Nephron (organoid): ENCODE results near the gene C20orf204.

Experiments used
- H3K27ac Mint-ChIP-seq, 3 experiments: 2 replicates each; pipeline ENCODE4 v1.8.0; 2020; ENCODE audit warnings: mixed read lengths in 3 of 3, mild to moderate bottlenecking in 2 of 3, moderate library complexity in 1 of 3
- H3K27me3 Mint-ChIP-seq: 2 replicates; pipeline ENCODE4 v1.8.0; 2021; ENCODE audit warnings: low read depth, mild to moderate bottlenecking, moderate library complexity, mixed read lengths
- H3K36me3 Mint-ChIP-seq: 2 replicates; pipeline ENCODE4 v1.8.0; 2020; ENCODE audit warnings: low read depth, mixed read lengths
- H3K4me1 Mint-ChIP-seq: 2 replicates; pipeline ENCODE4 v1.8.0; 2020; ENCODE audit warnings: mixed read lengths
- H3K4me3 Mint-ChIP-seq, 3 experiments: 2 replicates each; pipeline ENCODE4 v1.8.0; 2020; ENCODE audit warnings: mild to moderate bottlenecking in 3 of 3, mixed read lengths in 3 of 3, moderate library complexity in 2 of 3
- H3K9me3 Mint-ChIP-seq: 2 replicates; pipeline ENCODE4 v1.8.0; 2020; ENCODE audit warnings: mixed read lengths
- TF ChIP-seq, protein P1 (sequence below), 3 experiments: fragments of 200-600 bp; sonication (generic); IDR thresholded peaks; one replicate each; pipeline ENCODE4 v1.5.0; 2021; ENCODE audit warnings: antibody characterized with exemption in 3 of 3; ENCODE audit not compliant: unreplicated experiment in 3 of 3

The C20orf204 gene

GRCh38 chr20:64069614-64070243 lies 33.7 kb downstream of the C20orf204 start:
- Mint-ChIP-seq H3K9me3 (no peaks in the 10 kb centered on the region), H3K4me1 (no peaks in the 10 kb centered on the region), H3K27ac (no peak overlapping the region), H3K27me3 (no peaks in the 10 kb centered on the region), H3K36me3 (no peaks in the 10 kb centered on the region), H3K4me3 (no peak overlapping the region)
- TF ChIP-seq, protein P1, sequence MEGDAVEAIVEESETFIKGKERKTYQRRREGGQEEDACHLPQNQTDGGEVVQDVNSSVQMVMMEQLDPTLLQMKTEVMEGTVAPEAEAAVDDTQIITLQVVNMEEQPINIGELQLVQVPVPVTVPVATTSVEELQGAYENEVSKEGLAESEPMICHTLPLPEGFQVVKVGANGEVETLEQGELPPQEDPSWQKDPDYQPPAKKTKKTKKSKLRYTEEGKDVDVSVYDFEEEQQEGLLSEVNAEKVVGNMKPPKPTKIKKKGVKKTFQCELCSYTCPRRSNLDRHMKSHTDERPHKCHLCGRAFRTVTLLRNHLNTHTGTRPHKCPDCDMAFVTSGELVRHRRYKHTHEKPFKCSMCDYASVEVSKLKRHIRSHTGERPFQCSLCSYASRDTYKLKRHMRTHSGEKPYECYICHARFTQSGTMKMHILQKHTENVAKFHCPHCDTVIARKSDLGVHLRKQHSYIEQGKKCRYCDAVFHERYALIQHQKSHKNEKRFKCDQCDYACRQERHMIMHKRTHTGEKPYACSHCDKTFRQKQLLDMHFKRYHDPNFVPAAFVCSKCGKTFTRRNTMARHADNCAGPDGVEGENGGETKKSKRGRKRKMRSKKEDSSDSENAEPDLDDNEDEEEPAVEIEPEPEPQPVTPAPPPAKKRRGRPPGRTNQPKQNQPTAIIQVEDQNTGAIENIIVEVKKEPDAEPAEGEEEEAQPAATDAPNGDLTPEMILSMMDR (IDR thresholded peaks at IDR 0.05; ENCODE audit: unreplicated experiment in 3 of 3): peak; percentile 72 to 82 (median 72)

DNA sequence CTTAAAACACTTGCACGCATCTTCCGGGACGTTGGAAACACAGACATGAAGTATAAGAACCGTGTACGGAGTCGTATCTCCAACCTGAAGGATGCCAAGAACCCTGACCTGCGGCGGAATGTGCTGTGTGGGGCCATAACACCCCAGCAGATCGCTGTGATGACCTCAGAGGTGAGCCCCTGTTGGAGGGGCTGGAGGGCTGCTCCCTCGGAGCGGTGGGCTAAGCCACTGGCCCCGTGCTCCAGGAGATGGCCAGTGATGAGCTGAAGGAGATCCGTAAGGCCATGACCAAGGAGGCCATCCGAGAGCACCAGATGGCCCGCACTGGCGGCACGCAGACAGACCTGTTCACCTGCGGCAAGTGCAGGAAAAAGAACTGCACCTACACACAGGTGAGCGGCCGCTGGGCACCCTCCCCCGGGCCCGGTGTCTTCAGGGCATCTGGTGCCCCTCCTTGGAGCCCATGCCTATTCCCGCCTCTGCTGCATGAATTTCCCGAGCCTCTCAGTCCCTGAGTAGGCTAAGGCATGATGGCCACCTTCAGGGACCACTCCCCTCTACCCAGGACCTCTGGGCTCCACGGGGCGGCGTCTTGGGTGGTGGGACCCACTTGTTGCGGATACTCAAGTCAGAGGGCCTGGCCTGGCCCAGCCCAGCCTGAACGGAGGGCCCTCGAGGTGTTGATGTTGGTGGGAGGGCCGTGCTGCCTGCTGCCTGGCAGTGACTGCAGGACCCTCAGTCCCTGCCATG lies 34.4 kb downstream of the C20orf204 start:
- H3K4me1 Mint-ChIP-seq: no peaks in the 10 kb centered on the region
- no peak overlapping the region for H3K4me3 Mint-ChIP-seq
- no peaks in the 10 kb centered on the region for H3K9me3 Mint-ChIP-seq
- no peaks in the 10 kb centered on the region for H3K36me3 Mint-ChIP-seq
- TF ChIP-seq, protein P1 (IDR thresholded peaks at IDR 0.05; ENCODE audit: unreplicated experiment in 3 of 3): no peak
- no peak overlapping the region for H3K27ac Mint-ChIP-seq
- no peaks in the 10 kb centered on the region for H3K27me3 Mint-ChIP-seq

DNA sequence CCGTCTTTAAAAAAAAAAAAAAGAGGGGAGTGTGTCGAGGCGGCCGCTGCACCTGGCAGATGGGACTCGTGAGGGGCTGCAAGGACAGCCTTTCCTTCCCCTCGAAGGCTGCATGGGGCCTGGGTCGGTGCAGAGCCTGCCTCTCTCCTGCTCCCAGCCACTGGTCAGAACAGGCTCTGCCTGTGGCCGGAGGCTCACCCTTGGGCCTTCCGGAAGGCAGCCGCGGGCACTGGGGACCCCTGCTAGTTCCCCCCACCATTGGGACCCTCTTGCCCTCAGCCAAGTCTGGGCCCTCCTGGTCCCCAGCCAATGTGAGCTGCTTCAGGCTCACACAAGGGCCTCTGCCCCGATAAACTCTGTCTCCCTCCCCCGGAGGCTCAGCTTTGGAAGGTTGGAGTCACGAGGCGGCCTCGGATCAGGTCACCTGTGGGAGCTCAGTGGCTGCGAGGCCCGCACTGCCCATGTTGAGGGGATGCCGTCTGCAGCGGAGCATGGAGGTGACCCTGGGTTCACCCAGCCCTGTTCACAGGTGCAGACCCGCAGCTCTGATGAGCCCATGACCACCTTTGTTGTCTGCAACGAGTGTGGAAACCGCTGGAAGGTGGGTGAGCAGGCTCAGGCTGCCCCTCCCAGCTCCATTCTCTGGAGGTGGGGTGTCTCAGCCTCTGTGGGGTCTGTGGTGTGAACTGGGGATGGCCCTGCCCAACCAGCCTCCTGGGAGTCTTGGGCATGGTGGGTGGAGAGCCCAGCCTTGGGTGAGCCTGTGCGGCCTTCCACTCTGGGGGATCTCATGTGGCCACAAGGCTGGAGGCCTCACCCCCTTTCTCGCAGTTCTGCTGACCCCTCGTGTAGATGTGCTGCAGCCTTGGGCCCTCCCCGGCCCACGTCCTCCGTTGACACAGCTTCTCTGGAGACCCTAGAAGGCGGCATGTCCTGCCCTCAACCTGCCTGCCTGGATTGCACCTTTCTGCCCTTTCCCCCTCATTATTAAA lies 35.7 kb downstream of the C20orf204 start:
- TF ChIP-seq, protein P1 (IDR thresholded peaks at IDR 0.05; ENCODE audit: unreplicated experiment in 3 of 3): no peak
- Mint-ChIP-seq H3K27me3 (no peaks in the 10 kb centered on the region), H3K36me3 (no peaks in the 10 kb centered on the region), H3K4me1 (no peaks in the 10 kb centered on the region), H3K27ac (no peak overlapping the region), H3K4me3 (no peak overlapping the region), H3K9me3 (no peaks in the 10 kb centered on the region)

DNA sequence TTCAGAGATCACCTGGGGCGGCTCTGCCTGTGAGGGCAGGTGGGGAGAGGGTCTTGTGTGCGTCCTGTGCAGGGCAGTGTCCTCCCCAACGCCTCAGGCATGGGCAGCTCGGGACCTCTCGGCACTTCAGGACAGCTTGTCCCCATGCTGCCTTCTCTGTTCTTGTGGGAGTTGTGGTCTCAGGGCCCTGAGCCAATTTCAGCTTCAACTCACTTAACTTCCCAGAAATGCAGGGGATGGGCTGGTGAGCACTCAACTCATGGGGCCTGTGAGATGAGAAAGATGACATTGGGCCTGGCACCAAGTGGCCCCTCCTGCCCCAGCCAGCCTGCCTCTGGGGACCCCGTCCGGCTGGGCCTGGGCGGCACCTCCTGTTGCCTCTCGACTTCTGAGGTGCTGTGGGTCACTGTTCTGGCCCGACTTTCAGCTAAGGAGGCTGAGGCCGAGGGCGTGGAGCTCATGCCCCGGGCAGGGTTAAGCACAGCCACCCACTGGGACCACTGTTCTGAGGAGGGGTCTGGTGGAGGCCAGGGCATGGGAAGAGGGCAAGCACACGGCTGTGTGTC lies 36.6 kb downstream of the C20orf204 start:
- H3K4me3 Mint-ChIP-seq: no peak overlapping the region
- no peaks in the 10 kb centered on the region for H3K4me1 Mint-ChIP-seq
- H3K36me3 Mint-ChIP-seq: no peaks in the 10 kb centered on the region
- no peaks in the 10 kb centered on the region for H3K9me3 Mint-ChIP-seq
- TF ChIP-seq, protein P1 (IDR thresholded peaks at IDR 0.05; ENCODE audit: unreplicated experiment in 3 of 3): no peak
- H3K27ac Mint-ChIP-seq: no peak overlapping the region
- H3K27me3 Mint-ChIP-seq: no peaks in the 10 kb centered on the region

GRCh38 chr20:64073476-64074183 lies 37.6 kb downstream of the C20orf204 start:
- H3K27ac Mint-ChIP-seq: no peak overlapping the region
- H3K4me3 Mint-ChIP-seq: no peak overlapping the region
- H3K36me3 Mint-ChIP-seq: no peaks in the 10 kb centered on the region
- TF ChIP-seq, protein P1 (IDR thresholded peaks at IDR 0.05; ENCODE audit: unreplicated experiment in 3 of 3): no peak
- no peaks in the 10 kb centered on the region for H3K9me3 Mint-ChIP-seq
- H3K4me1 Mint-ChIP-seq: no peaks in the 10 kb centered on the region
- no peaks in the 10 kb centered on the region for H3K27me3 Mint-ChIP-seq
